Measurements from ENCODE around the gene PEX26. TPM values are rescaled to one million over a fixed set of nuclear protein-coding genes. Genes with fewer than 3 reads are reported as not detected.
A peak's percentile ranks its signal among the peaks of the same experiment; 100 is the strongest.

PEX26 gene
- total and polyA plus RNA-seq, 2 of the 13 experiments (the other 11 are each of a cell fraction or from before 2014, with no cell fraction given) = 10.6 to 25.1 TPM

- TF ChIP-seq ZNF609 (CRISPR knock-in tag; IDR thresholded peaks at IDR 0.05; ENCODE audit: borderline replicate concordance) = peak; percentile 88
- TF ChIP-seq MLLT10 (CRISPR knock-in tag; IDR thresholded peaks at IDR 0.05) = no peak
- TF ChIP-seq TFDP1 (CRISPR knock-in tag; IDR thresholded peaks at IDR 0.05; ENCODE audit: borderline replicate concordance) = peak; percentile 73; the same call in 1 of the 2 replicates
- TF ChIP-seq DBP (CRISPR knock-in tag; IDR thresholded peaks at IDR 0.05; ENCODE audit: not compliant biosample characterization) = peak; percentile 58
- peak; percentile 99 to 100 for TF ChIP-seq MAFK (conservative IDR thresholded peaks at IDR 0.05 in 1 of 2, IDR thresholded peaks at IDR 0.05 in 1 of 2; ENCODE audit: low read length in 2 of 2)
- TF ChIP-seq FOSL1 (CRISPR knock-in tag; IDR thresholded peaks at IDR 0.05; ENCODE audit: borderline replicate concordance) = no peak
- TF ChIP-seq ZNF841 (CRISPR knock-in tag; IDR thresholded peaks at IDR 0.05; ENCODE audit: borderline replicate concordance) = no peak
- no peak for TF ChIP-seq RORA (CRISPR knock-in tag; IDR thresholded peaks at IDR 0.05)
- TF ChIP-seq CSRNP2 (CRISPR knock-in tag; conservative IDR thresholded peaks at IDR 0.05; ENCODE audit: low read depth) = peak; percentile 68; the same call in 1 of the 2 replicates
- peak; percentile 91 for TF ChIP-seq HMG20A (CRISPR knock-in tag; IDR thresholded peaks at IDR 0.05; ENCODE audit: borderline replicate concordance)
- TF ChIP-seq MAZ (IDR thresholded peaks at IDR 0.05; ENCODE audit: borderline replicate concordance, low read depth, low read length) = peak; percentile 15; the same call in 1 of the 2 replicates
- peak; percentile 59 for TF ChIP-seq MAZ (CRISPR knock-in tag; IDR thresholded peaks at IDR 0.05; ENCODE audit: low read depth)
- TF ChIP-seq HOXA7 (CRISPR knock-in tag; IDR thresholded peaks at IDR 0.05) = peak; percentile 75; the same call in 1 of the 2 replicates
- no peak for TF ChIP-seq RBM39 (IDR thresholded peaks at IDR 0.05; ENCODE audit: low read depth, low read length, poor library complexity, severe bottlenecking)
- TF ChIP-seq ZUFSP (CRISPR knock-in tag; IDR thresholded peaks at IDR 0.05; ENCODE audit: borderline replicate concordance) = no peak
- no peak for TF ChIP-seq MYPOP (CRISPR knock-in tag; IDR thresholded peaks at IDR 0.05)
Observed at GRCh38 chr22:18148293-18148965, 70.6 kb downstream of the PEX26 start (continued).
